Measurements from ENCODE around the gene PACRG. TPM values are rescaled to one million over a fixed set of nuclear protein-coding genes. Genes with fewer than 3 reads are reported as not detected.

Gene PACRG
- total and polyA plus RNA-seq, 2 donors (not counting 3 experiments of a cell fraction or from before 2014, with no cell fraction given), result 0.08 TPM; not detected in 1

DNA sequence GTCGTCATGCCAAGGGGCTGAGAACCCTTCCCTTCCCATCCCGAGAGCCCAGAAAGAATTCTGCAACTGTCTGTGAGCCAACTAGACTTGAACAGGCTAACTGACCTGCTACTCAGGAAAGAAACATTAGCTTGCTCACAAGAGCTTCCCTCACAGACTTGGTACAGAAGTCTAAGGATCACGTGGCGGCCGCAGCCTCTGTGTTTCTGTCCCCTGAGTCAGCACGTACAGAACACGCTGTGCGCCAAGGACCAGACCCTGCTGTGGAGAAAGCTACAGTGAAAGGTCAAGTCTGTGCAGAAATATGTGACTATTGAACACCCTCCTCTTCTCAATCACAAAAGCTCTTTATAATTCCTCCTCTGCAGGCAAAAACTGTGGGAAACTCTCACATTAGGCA lies 535.4 kb downstream of the PACRG start:
- TF ChIP-seq POLR2A (IDR thresholded peaks at IDR 0.05; ENCODE audit: low read depth, low read length), result no peak
- TF ChIP-seq, protein P1, sequence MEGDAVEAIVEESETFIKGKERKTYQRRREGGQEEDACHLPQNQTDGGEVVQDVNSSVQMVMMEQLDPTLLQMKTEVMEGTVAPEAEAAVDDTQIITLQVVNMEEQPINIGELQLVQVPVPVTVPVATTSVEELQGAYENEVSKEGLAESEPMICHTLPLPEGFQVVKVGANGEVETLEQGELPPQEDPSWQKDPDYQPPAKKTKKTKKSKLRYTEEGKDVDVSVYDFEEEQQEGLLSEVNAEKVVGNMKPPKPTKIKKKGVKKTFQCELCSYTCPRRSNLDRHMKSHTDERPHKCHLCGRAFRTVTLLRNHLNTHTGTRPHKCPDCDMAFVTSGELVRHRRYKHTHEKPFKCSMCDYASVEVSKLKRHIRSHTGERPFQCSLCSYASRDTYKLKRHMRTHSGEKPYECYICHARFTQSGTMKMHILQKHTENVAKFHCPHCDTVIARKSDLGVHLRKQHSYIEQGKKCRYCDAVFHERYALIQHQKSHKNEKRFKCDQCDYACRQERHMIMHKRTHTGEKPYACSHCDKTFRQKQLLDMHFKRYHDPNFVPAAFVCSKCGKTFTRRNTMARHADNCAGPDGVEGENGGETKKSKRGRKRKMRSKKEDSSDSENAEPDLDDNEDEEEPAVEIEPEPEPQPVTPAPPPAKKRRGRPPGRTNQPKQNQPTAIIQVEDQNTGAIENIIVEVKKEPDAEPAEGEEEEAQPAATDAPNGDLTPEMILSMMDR (IDR thresholded peaks at IDR 0.05; ENCODE audit: extremely low read depth in 1 of 2, insufficient read depth in 1 of 2, low read depth in 1 of 2, low read length in 2 of 2), result no peak
- TF ChIP-seq GATA2 (IDR thresholded peaks at IDR 0.05; ENCODE audit: insufficient read depth, insufficient read length, low read depth, low read length), result no peak
- TF ChIP-seq, protein P2, sequence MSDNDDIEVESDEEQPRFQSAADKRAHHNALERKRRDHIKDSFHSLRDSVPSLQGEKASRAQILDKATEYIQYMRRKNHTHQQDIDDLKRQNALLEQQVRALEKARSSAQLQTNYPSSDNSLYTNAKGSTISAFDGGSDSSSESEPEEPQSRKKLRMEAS (IDR thresholded peaks at IDR 0.05; ENCODE audit: insufficient read depth, insufficient read length), result no peak
- TF ChIP-seq POLR2AphosphoS5 (IDR thresholded peaks at IDR 0.05; ENCODE audit: insufficient read depth, low read depth, low read length), result no peak
- TF ChIP-seq EZH2 (IDR thresholded peaks at IDR 0.05; ENCODE audit: borderline replicate concordance, low read depth, low read length, severe bottlenecking), result no peak
- FAIRE-seq (no peak), DNase-seq (ENCODE audit: low read depth, low spot score) (no peak)
- H3K4me2 ChIP-seq (ENCODE audit: insufficient read depth, low read length), result no peak overlapping the region
- BruUV-seq (replicated peaks), result no TSS peak
- H3K79me2 ChIP-seq (ENCODE audit: control insufficient read depth, insufficient read depth, low read length), result no peaks in the 10 kb centered on the region
- H2AFZ ChIP-seq (ENCODE audit: low read depth, low read length), result no peak overlapping the region
- no peak overlapping the region for H3K9ac ChIP-seq (replicated peaks; ENCODE audit: extremely low read depth, insufficient read depth, low read length)
- ChIA-PET POLR2A (no interaction called here), CTCF (no interaction called here)
- H3K9me3 ChIP-seq (replicated peaks; ENCODE audit: control insufficient read depth, insufficient read depth, low read length), result no peaks in the 10 kb centered on the region
- H3K27ac ChIP-seq (ENCODE audit: insufficient read depth, low read depth, low read length), result no peak overlapping the region
- H3K4me1 ChIP-seq (ENCODE audit: control insufficient read depth, extremely low read depth, insufficient read depth, low read length), result peaks cover 9% of the 10 kb centered on the region
- no peaks in the 10 kb centered on the region for H3K27me3 ChIP-seq (ENCODE audit: control insufficient read depth in 2 of 2, insufficient read depth in 2 of 2, low read length in 2 of 2)
- H3K4me3 ChIP-seq (replicated peaks in 1 of 3; ENCODE audit: insufficient read depth in 1 of 3, low read depth in 1 of 3, low read length in 3 of 3), result no peak overlapping the region
- H4K20me1 ChIP-seq (replicated peaks; ENCODE audit: control insufficient read depth, extremely low read depth, insufficient read depth, low read length), result no peaks in the 10 kb centered on the region
- H3K36me3 ChIP-seq (ENCODE audit: control insufficient read depth in 2 of 2, extremely low read depth in 1 of 2, insufficient read depth in 2 of 2, low read length in 2 of 2), result no peaks in the 10 kb centered on the region
- dilution Hi-C loops (cut with MboI; ENCODE audit: extremely low pct_ligation_motif_present, low sequenced_read_pairs), result no loop called here
- no peaks in the 10 kb centered on the region for H3K9me1 ChIP-seq (replicated peaks; ENCODE audit: control insufficient read depth, extremely low read depth, insufficient read depth, low read length)
- intact Hi-C loops (cut with micrococcal nuclease), result no loop called here
